Left lung (tissue), 10 donors: Measurements from ENCODE around the gene DSCAML1. TPM values are rescaled to one million over a fixed set of nuclear protein-coding genes. Genes with fewer than 3 reads are reported as not detected.
A peak's percentile ranks its signal among the peaks of the same experiment; 100 is the strongest.

ENCODE experiments used
- ATAC-seq: fragments of 200-7000 bp; cut with Tn5 transposase; one replicate; pipeline ENCODE4 v1.9.1; 2020; ENCODE audit warnings: moderate library complexity
- DNase-seq, 4 donors: peaks; one replicate each; pipeline ENCODE4 v3.0.0-alpha.2; 2013 to 2020
- H3K27ac ChIP-seq, 2 donors: fragments of 200-600 bp; sonication (generic) in 1 of 2; one replicate each; pipeline versions ENCODE4 v1.5.0 to v1.8.0; 2020 to 2021
- H3K27me3 ChIP-seq, 2 donors: fragments of 200-600 bp; sonication (generic) in 1 of 2; one replicate each; pipeline versions ENCODE4 v1.5.0 to v1.8.0; 2020 to 2021
- H3K36me3 ChIP-seq, 2 donors: fragments of 200-600 bp; sonication (generic) in 1 of 2; one replicate each; pipeline versions ENCODE4 v1.5.0 to v1.8.0; 2020 to 2021
- H3K4me1 ChIP-seq, 2 donors: fragments of 200-600 bp; one replicate each; pipeline ENCODE4 v1.8.0; 2021
- H3K4me3 ChIP-seq, 2 donors: fragments of 200-600 bp; sonication (generic) in 1 of 2; one replicate each; pipeline versions ENCODE4 v1.5.0 to v1.8.0; 2020 to 2021; ENCODE audit warnings: mild to moderate bottlenecking in 1 of 2
- H3K9me3 ChIP-seq, 2 donors: fragments of 200-600 bp; sonication (generic) in 1 of 2; one replicate each; pipeline versions ENCODE4 v1.5.0 to v1.8.0; 2020 to 2021
- intact Hi-C, 2 donors: fragments of 100-400 bp; cut with DNase I; formaldehyde crosslinking; loops; one replicate each; pipeline versions ENCODE4 v1.11.2 to v1.14.2; 2022
- polyA plus RNA-seq, 6 donors: library from polyadenylated mRNA; unstranded; fragments of 120-200 nt; gene quantifications; one replicate each; pipeline ENCODE4 v1.2.1, GENCODE V29; 2013; ENCODE audit not compliant: insufficient read length in 6 of 6
- total RNA-seq, 2 donors: library from RNA; stranded (reverse); fragmentation: NEBNext Ultra II Directional; extraction: Animal tissue kit (Norgen Biotek cat#: 25700); gene quantifications; one replicate each; pipeline ENCODE4 v1.2.1, GENCODE V29; 2021
- TF ChIP-seq, protein P1 (sequence below), 2 donors: fragments of 200-600 bp; sonication (generic) in 1 of 2; IDR thresholded peaks; one replicate each; pipeline versions ENCODE4 v1.5.0 to v1.8.0; 2021; ENCODE audit warnings: antibody characterized with exemption in 2 of 2
- donor health status: DM: no; HTN: yes; CAD: no.
- donor health status: DM: no; HTN: no; CAD: no.

Gene DSCAML1
- total and polyA plus RNA-seq, 8 donors, result 0.35 to 1.8 (median 1.2) TPM

DNA sequence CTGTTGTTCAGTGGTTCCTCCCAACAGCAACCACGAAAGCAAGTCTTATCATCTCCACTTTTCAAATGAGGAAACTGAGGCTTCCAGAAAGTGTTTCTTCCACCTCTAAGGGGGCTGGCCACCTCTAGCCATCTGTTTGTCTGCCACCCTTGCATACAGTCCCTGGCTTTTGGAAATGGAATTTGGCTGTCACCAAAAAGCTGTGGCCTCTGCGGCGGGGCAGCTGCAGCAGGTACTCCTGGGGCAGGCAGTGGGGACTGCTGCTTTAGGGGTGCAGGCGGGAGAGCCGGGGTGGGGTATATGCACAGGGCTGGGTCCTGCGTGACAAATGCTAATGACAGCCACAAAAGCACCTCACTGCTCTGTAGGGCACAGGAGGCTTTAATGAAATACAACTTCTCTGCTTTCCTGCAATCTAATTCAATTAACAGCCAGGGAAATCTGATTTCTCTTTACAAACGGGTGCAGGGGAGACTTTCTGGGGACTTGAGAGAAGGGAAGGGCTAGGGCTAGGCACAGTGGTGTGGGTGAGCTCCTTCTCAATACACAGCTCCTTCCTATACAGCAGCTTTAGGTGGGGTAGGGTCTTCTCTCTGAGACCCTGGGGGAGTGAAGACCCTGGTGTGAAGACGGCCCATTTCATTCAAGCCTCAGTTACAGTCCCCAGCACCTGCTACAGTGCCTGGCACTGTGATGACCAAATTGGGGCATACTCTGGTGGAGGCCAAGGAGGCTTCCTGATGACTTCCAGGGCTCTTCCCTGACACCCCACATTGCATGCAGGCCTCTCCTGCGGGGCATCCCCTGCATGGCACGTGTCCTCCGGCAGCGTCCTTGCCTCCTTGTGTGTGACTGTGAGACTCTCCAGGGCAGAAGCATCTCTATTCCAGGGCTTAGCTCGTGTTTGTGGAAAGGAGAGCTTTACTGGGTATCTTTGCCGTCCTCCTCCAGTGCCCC, 307.7 kb downstream of the DSCAML1 start:
- no peaks in the 10 kb centered on the region for H3K9me3 ChIP-seq
- intact Hi-C loops, result no loop called here
- ATAC-seq (no peak), DNase-seq (no peak)
- no peak overlapping the region for H3K4me3 ChIP-seq
- TF ChIP-seq, protein P1, sequence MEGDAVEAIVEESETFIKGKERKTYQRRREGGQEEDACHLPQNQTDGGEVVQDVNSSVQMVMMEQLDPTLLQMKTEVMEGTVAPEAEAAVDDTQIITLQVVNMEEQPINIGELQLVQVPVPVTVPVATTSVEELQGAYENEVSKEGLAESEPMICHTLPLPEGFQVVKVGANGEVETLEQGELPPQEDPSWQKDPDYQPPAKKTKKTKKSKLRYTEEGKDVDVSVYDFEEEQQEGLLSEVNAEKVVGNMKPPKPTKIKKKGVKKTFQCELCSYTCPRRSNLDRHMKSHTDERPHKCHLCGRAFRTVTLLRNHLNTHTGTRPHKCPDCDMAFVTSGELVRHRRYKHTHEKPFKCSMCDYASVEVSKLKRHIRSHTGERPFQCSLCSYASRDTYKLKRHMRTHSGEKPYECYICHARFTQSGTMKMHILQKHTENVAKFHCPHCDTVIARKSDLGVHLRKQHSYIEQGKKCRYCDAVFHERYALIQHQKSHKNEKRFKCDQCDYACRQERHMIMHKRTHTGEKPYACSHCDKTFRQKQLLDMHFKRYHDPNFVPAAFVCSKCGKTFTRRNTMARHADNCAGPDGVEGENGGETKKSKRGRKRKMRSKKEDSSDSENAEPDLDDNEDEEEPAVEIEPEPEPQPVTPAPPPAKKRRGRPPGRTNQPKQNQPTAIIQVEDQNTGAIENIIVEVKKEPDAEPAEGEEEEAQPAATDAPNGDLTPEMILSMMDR (IDR thresholded peaks at IDR 0.05), result no peak
- H3K27ac ChIP-seq, result no peak overlapping the region
- H3K36me3 ChIP-seq, result no peaks in the 10 kb centered on the region
- H3K27me3 ChIP-seq, result peaks cover 0 to 17% of the 10 kb centered on the region in 2 donors
- no peaks in the 10 kb centered on the region for H3K4me1 ChIP-seq

DNA sequence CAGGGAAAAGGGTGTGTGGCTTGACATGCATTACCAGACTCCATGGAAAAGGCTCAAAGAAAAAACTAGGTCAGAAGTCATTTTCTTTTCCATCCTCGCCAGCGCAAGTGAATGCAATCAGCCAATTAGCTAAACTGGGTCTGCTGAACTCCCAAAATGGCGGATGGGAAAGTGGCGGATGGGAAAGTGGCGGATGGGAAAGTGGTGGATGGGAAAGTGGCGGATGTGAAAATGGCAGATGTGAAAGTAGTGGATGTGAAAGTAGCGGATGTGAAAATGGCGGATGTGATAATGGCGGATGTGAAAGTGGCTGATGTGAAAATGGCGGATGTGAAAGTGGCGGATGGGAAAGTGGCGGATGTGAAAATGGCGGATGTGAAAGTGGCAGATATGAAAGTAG, 311.0 kb downstream of the DSCAML1 start:
- TF ChIP-seq, protein P1 (IDR thresholded peaks at IDR 0.05), result no peak
- Histone ChIP-seq H3K9me3 (no peaks in the 10 kb centered on the region), H3K36me3 (no peaks in the 10 kb centered on the region), H3K4me1 (no peaks in the 10 kb centered on the region), H3K4me3 (no peak overlapping the region), H3K27me3 (peaks cover 0 to 6% of the 10 kb centered on the region in 2 donors), H3K27ac (no peak overlapping the region)
- DNase-seq, result no peak
- no peak for ATAC-seq
- intact Hi-C loops, result no loop called here

DNA sequence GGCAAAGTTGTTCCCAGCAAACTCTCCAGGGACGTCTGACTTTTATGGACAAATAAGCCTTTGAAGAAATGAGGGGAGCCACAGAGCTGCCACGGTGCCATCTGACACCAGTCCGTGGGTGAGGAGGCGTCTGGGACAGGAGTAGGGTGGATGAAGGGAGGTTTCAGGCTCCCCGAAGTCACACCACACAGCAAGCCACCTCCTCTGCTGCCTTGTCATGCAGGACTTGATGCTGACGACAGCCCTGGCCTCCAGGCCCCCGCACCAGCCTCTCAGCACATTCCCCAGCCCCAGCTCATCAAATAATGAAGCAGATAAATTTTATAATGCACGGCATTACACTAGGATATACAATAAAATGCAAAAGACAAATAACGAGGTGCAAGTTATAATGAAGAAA, 312.9 kb downstream of the DSCAML1 start:
- TF ChIP-seq, protein P1 (IDR thresholded peaks at IDR 0.05), result no peak
- intact Hi-C loops, result no loop called here
- ATAC-seq, result no peak

DNA sequence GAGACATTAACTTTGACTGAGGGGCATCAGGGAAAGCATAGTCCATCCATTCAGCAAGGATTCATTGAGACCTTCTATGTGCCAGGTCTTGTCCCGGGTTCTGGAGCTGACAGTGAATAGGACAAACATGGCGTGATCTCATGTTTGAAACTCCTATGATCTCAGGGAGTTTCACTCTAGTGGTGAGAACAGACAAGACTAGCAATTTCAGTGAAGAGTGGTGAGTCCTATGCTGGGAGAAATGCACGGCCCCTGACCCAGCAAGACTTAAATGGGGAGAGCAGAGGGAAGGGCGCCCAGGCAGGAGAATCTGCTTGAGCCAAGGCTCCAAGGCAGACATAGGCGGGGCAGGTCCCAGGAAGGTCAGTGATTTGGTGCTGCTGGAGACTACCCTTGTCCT, 313.6 kb downstream of the DSCAML1 start:
- Histone ChIP-seq H3K4me3 (no peak overlapping the region), H3K4me1 (no peaks in the 10 kb centered on the region), H3K27ac (no peak overlapping the region), H3K9me3 (no peaks in the 10 kb centered on the region), H3K36me3 (no peaks in the 10 kb centered on the region), H3K27me3 (no peaks in the 10 kb centered on the region)
- intact Hi-C loops, result no loop called here
- ATAC-seq (no peak), DNase-seq (no peak)
- TF ChIP-seq, protein P1 (IDR thresholded peaks at IDR 0.05), result no peak

More for the DNA sequence above, 312.9 kb downstream of the DSCAML1 start:
- Histone ChIP-seq H3K27ac (no peak overlapping the region), H3K9me3 (no peaks in the 10 kb centered on the region), H3K4me1 (no peaks in the 10 kb centered on the region), H3K36me3 (no peaks in the 10 kb centered on the region), H3K27me3 (no peaks in the 10 kb centered on the region), H3K4me3 (no peak overlapping the region)
- DNase-seq, result no peak

DNA sequence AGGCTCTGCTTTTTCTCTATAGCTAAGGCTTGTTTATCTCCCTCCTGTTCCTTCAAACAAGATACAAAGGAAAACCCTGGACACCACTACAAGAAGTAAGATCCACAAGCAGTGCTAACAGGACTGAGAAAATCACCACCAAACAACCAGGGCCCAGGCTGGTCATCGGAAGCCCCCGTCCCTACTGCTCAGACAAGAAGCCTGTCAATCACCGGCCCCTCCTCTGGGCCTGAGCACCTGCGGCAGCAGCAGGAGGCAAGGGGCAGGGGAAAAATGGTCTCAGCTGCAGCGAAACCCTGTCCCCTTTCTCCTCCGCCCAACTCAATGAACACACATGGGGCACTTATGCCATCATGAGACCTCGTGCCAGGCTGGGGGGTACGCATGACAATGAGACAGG, 314.1 kb downstream of the DSCAML1 start:
- H3K27ac ChIP-seq, result no peak overlapping the region
- ATAC-seq, result no peak
- H3K9me3 ChIP-seq, result no peaks in the 10 kb centered on the region
- no peak overlapping the region for H3K4me3 ChIP-seq
- TF ChIP-seq, protein P1 (IDR thresholded peaks at IDR 0.05), result no peak
- H3K27me3 ChIP-seq, result no peaks in the 10 kb centered on the region
- intact Hi-C loops, result no loop called here
- no peaks in the 10 kb centered on the region for H3K4me1 ChIP-seq
- DNase-seq, result peak in 1 of 4 donors; percentile 37
- H3K36me3 ChIP-seq, result no peaks in the 10 kb centered on the region
